ENCODE results near the gene NHEJ1.

The NHEJ1 gene

DNA sequence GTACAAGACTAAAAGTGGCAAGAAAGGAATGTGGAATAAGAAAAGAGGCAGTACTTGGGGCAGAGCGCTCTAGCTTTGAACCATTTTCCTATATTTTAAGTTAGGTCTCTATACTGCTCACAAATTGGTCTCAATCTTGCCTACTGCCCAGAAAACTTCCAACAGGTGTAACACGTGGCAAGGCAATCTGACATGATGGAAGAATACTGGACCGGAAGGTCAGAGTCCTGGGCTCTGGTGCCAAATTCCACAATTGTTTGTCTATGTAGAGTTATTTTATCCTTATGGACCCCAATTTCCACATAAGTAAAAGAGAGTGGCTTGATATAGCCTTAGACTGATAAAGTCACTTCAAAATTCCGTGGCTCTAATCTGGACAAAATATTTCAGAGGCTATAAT, 28.9 kb downstream of the NHEJ1 start:
- H2BK12ac ChIP-seq (ENCODE audit: low read length), result no peak overlapping the region
- H3K4me1 ChIP-seq (ENCODE audit: control insufficient read depth in 1 of 2, insufficient read depth in 2 of 2, low read length in 2 of 2), result peaks cover 0 to under 1% of the 10 kb centered on the region in 2 experiments
- WGBS (ENCODE audit: extremely low coverage, insufficient coverage, insufficient read length), result no CpG with 5 or more reads among the region's 4 CpGs
- no peaks in the 10 kb centered on the region for H3K79me2 ChIP-seq (ENCODE audit: control insufficient read depth, insufficient read depth, low read length, poor library complexity)
- H4K91ac ChIP-seq (ENCODE audit: low read depth, low read length), result no peak overlapping the region
- H3K4me2 ChIP-seq (ENCODE audit: low read length), result no peak overlapping the region
- no peak overlapping the region for H3K23ac ChIP-seq (ENCODE audit: low read length)
- no peak overlapping the region for H2BK120ac ChIP-seq (ENCODE audit: insufficient read depth, low read length, poor library complexity)
- no peaks in the 10 kb centered on the region for H3K9me3 ChIP-seq (ENCODE audit: insufficient read depth, low read depth, low read length)
- H2BK5ac ChIP-seq (ENCODE audit: low read depth, low read length, poor library complexity), result no peak overlapping the region
- no peak overlapping the region for H3K4me3 ChIP-seq (ENCODE audit: low read depth, low read length)
- H3K36me3 ChIP-seq (ENCODE audit: control insufficient read depth in 1 of 2, insufficient read depth in 2 of 2, low read length in 2 of 2), result no peaks in the 10 kb centered on the region
- H3K27me3 ChIP-seq (ENCODE audit: insufficient read depth, low read length), result no peaks in the 10 kb centered on the region
- no peak overlapping the region for H2AK5ac ChIP-seq (ENCODE audit: low read length)
- H3K79me1 ChIP-seq (ENCODE audit: low read length), result no peaks in the 10 kb centered on the region
- no peak for DNase-seq
- no peak overlapping the region for H2AFZ ChIP-seq (ENCODE audit: insufficient read depth, low read length, poor library complexity)
- no peak overlapping the region for H4K8ac ChIP-seq (ENCODE audit: low read depth, low read length)
- no peak overlapping the region for H3K18ac ChIP-seq (ENCODE audit: low read length)
- H3K27ac ChIP-seq (ENCODE audit: low read depth, low read length), result no peak overlapping the region
- H3K4ac ChIP-seq (ENCODE audit: low read depth, low read length), result no peak overlapping the region
- no peak overlapping the region for H3K9ac ChIP-seq (ENCODE audit: low read length)
- no peak overlapping the region for H4K12ac ChIP-seq (ENCODE audit: low read depth, low read length)
- H3K14ac ChIP-seq (ENCODE audit: low read length), result no peak overlapping the region

DNA sequence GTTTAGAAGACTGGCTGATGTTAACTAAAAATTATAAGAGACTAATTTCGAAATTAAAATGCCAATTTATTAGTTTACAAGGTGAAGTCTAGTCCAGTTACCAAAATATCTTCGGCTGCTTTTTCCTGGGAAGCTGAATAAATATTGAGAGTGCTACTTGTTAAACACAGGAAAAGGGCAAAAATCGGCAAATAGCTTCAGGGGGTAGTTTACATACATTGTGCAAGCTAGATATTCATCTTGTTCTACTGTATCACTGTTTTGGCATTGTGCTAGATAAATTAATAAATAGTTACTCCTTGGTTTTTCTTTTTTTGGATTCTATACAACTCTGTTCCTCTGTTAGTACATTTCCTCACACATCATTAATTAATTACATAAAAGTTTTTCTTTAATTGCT, 29.3 kb downstream of the NHEJ1 start:
- no peak overlapping the region for H2BK12ac ChIP-seq (ENCODE audit: low read length)
- no peaks in the 10 kb centered on the region for H3K79me1 ChIP-seq (ENCODE audit: low read length)
- H3K9me3 ChIP-seq (ENCODE audit: insufficient read depth, low read depth, low read length), result no peaks in the 10 kb centered on the region
- no peak overlapping the region for H4K8ac ChIP-seq (ENCODE audit: low read depth, low read length)
- WGBS (ENCODE audit: extremely low coverage, insufficient coverage, insufficient read length), result no CpG with 5 or more reads among the region's 3 CpGs
- no peak overlapping the region for H3K27ac ChIP-seq (ENCODE audit: low read depth, low read length)
- peaks cover 0 to 2% of the 10 kb centered on the region in 2 experiments for H3K4me1 ChIP-seq (ENCODE audit: control insufficient read depth in 1 of 2, insufficient read depth in 2 of 2, low read length in 2 of 2)
- no peaks in the 10 kb centered on the region for H3K36me3 ChIP-seq (ENCODE audit: control insufficient read depth in 1 of 2, insufficient read depth in 2 of 2, low read length in 2 of 2)
- H3K79me2 ChIP-seq (ENCODE audit: control insufficient read depth, insufficient read depth, low read length, poor library complexity), result no peaks in the 10 kb centered on the region
- DNase-seq, result no peak
- no peak overlapping the region for H2BK5ac ChIP-seq (ENCODE audit: low read depth, low read length, poor library complexity)
- no peak overlapping the region for H3K14ac ChIP-seq (ENCODE audit: low read length)
- H4K91ac ChIP-seq (ENCODE audit: low read depth, low read length), result no peak overlapping the region
- H3K4me3 ChIP-seq (ENCODE audit: low read depth, low read length), result no peak overlapping the region
- no peak overlapping the region for H4K12ac ChIP-seq (ENCODE audit: low read depth, low read length)
- H3K9ac ChIP-seq (ENCODE audit: low read length), result no peak overlapping the region
- no peak overlapping the region for H3K18ac ChIP-seq (ENCODE audit: low read length)
- H2AFZ ChIP-seq (ENCODE audit: insufficient read depth, low read length, poor library complexity), result no peak overlapping the region
- H3K23ac ChIP-seq (ENCODE audit: low read length), result no peak overlapping the region
- no peak overlapping the region for H2AK5ac ChIP-seq (ENCODE audit: low read length)
- no peak overlapping the region for H3K4ac ChIP-seq (ENCODE audit: low read depth, low read length)
- no peak overlapping the region for H2BK120ac ChIP-seq (ENCODE audit: insufficient read depth, low read length, poor library complexity)
- no peak overlapping the region for H3K4me2 ChIP-seq (ENCODE audit: low read length)
- H3K27me3 ChIP-seq (ENCODE audit: insufficient read depth, low read length), result no peaks in the 10 kb centered on the region

DNA sequence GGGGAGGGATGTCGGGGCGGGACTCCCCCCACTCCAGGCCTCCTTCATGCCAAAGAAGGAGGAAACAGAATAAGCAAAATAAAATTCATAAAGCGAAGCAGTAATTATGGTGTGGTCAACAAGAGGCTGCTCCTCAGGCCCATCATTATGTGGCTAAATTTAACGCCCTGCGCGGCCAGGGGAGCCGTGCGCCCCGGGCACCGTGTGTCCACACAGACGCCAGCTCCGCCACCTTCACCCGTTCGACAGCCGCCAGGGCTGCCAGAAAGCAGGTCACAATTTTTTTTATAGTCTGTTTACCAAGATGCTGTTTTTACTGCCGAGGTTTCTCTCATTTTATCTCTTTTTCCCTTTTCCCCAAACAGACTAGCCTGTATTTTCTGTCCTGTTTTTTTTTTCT, 31.0 kb downstream of the NHEJ1 start:
- no peak overlapping the region for H2AK5ac ChIP-seq (ENCODE audit: low read length)
- no peak overlapping the region for H3K23ac ChIP-seq (ENCODE audit: low read length)
- no peaks in the 10 kb centered on the region for H3K79me2 ChIP-seq (ENCODE audit: control insufficient read depth, insufficient read depth, low read length, poor library complexity)
- H3K4me2 ChIP-seq (ENCODE audit: low read length), result no peak overlapping the region
- H2AFZ ChIP-seq (ENCODE audit: insufficient read depth, low read length, poor library complexity), result no peak overlapping the region
- no CpG with 5 or more reads among the region's 16 CpGs for WGBS (ENCODE audit: extremely low coverage, insufficient coverage, insufficient read length)
- no peak for DNase-seq
- H3K9ac ChIP-seq (ENCODE audit: low read length), result no peak overlapping the region
- H4K8ac ChIP-seq (ENCODE audit: low read depth, low read length), result no peak overlapping the region
- no peaks in the 10 kb centered on the region for H3K79me1 ChIP-seq (ENCODE audit: low read length)
- no peak overlapping the region for H2BK5ac ChIP-seq (ENCODE audit: low read depth, low read length, poor library complexity)
- no peak overlapping the region for H3K27ac ChIP-seq (ENCODE audit: low read depth, low read length)
- peaks cover 2 to 6% of the 10 kb centered on the region in 2 experiments for H3K4me1 ChIP-seq (ENCODE audit: control insufficient read depth in 1 of 2, insufficient read depth in 2 of 2, low read length in 2 of 2)
- no peak overlapping the region for H4K12ac ChIP-seq (ENCODE audit: low read depth, low read length)
- H3K18ac ChIP-seq (ENCODE audit: low read length), result no peak overlapping the region
- no peak overlapping the region for H3K4me3 ChIP-seq (ENCODE audit: low read depth, low read length)
- H3K9me3 ChIP-seq (ENCODE audit: insufficient read depth, low read depth, low read length), result no peaks in the 10 kb centered on the region
- no peak overlapping the region for H4K91ac ChIP-seq (ENCODE audit: low read depth, low read length)
- no peak overlapping the region for H3K14ac ChIP-seq (ENCODE audit: low read length)
- H2BK120ac ChIP-seq (ENCODE audit: insufficient read depth, low read length, poor library complexity), result no peak overlapping the region
- H3K4ac ChIP-seq (ENCODE audit: low read depth, low read length), result no peak overlapping the region
- no peaks in the 10 kb centered on the region for H3K36me3 ChIP-seq (ENCODE audit: control insufficient read depth in 1 of 2, insufficient read depth in 2 of 2, low read length in 2 of 2)
- no peak overlapping the region for H2BK12ac ChIP-seq (ENCODE audit: low read length)
- H3K27me3 ChIP-seq (ENCODE audit: insufficient read depth, low read length), result no peaks in the 10 kb centered on the region

DNA sequence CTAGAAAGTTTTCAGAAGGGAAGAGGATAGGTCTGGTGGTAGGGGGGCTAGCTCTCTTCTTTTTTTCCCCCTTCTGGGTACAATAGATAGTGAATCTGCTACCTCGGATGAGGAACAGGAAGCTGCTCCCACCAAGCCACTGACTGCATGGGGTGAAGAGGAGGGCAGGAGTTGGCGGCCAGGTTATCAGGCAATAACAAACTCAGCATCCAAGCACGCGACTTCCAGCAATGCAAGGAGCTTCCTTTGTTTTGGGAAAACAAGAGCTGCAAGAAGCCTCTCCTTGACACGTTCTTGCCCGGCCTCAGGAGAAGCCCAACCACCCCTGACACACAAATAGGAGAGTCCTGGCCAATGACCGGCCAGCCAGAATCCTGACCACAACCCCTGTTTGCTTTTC, 32.2 kb downstream of the NHEJ1 start:
- H4K91ac ChIP-seq (ENCODE audit: low read depth, low read length), result no peak overlapping the region
- no peaks in the 10 kb centered on the region for H3K79me1 ChIP-seq (ENCODE audit: low read length)
- H3K4me3 ChIP-seq (ENCODE audit: low read depth, low read length), result no peak overlapping the region
- H2AFZ ChIP-seq (ENCODE audit: insufficient read depth, low read length, poor library complexity), result no peak overlapping the region
- no peak overlapping the region for H3K14ac ChIP-seq (ENCODE audit: low read length)
- no peak overlapping the region for H3K9ac ChIP-seq (ENCODE audit: low read length)
- DNase-seq, result no peak
- no peak overlapping the region for H3K4ac ChIP-seq (ENCODE audit: low read depth, low read length)
- no peak overlapping the region for H3K23ac ChIP-seq (ENCODE audit: low read length)
- no peak overlapping the region for H3K4me2 ChIP-seq (ENCODE audit: low read length)
- H3K9me3 ChIP-seq (ENCODE audit: insufficient read depth, low read depth, low read length), result no peaks in the 10 kb centered on the region
- H3K18ac ChIP-seq (ENCODE audit: low read length), result no peak overlapping the region
- no peak overlapping the region for H4K8ac ChIP-seq (ENCODE audit: low read depth, low read length)
- no peak overlapping the region for H2BK120ac ChIP-seq (ENCODE audit: insufficient read depth, low read length, poor library complexity)
- H3K27ac ChIP-seq (ENCODE audit: low read depth, low read length), result no peak overlapping the region
- no CpG with 5 or more reads among the region's 7 CpGs for WGBS (ENCODE audit: extremely low coverage, insufficient coverage, insufficient read length)
- no peak overlapping the region for H4K12ac ChIP-seq (ENCODE audit: low read depth, low read length)
- no peak overlapping the region for H2AK5ac ChIP-seq (ENCODE audit: low read length)
- no peak overlapping the region for H2BK5ac ChIP-seq (ENCODE audit: low read depth, low read length, poor library complexity)
- H2BK12ac ChIP-seq (ENCODE audit: low read length), result no peak overlapping the region
- peaks cover 2 to 6% of the 10 kb centered on the region in 2 experiments for H3K4me1 ChIP-seq (ENCODE audit: control insufficient read depth in 1 of 2, insufficient read depth in 2 of 2, low read length in 2 of 2)
- no peaks in the 10 kb centered on the region for H3K36me3 ChIP-seq (ENCODE audit: control insufficient read depth in 1 of 2, insufficient read depth in 2 of 2, low read length in 2 of 2)
- H3K27me3 ChIP-seq (ENCODE audit: insufficient read depth, low read length), result no peaks in the 10 kb centered on the region
- no peaks in the 10 kb centered on the region for H3K79me2 ChIP-seq (ENCODE audit: control insufficient read depth, insufficient read depth, low read length, poor library complexity)

All from trophoblast cell (in vitro differentiated cells and primary cell).